Upper lobe of left lung (tissue), 6 donors: ENCODE data around the gene TSPAN2. TPM values are rescaled to one million over a fixed set of nuclear protein-coding genes. Genes with fewer than 3 reads are reported as not detected.

ENCODE experiments used
- ATAC-seq, 2 donors: fragments of 200-7000 bp; cut with Tn5 transposase; one replicate each; pipeline ENCODE4 v1.9.1; 2022; ENCODE audit warnings: mild to moderate bottlenecking in 2 of 2, moderate library complexity in 2 of 2; ENCODE audit not compliant: low FRiP score in 2 of 2
- DNase-seq, 2 donors: peaks; one replicate each; pipeline ENCODE4 v3.0.0-alpha.2; 2019 to 2020
- H3K27ac ChIP-seq, 4 donors: fragments of 200-600 bp; sonication (generic); one replicate each; pipeline ENCODE4 v1.5.1; 2016 to 2019
- H3K27me3 ChIP-seq, 4 donors: fragments of 200-600 bp; sonication (generic); one replicate each; pipeline ENCODE4 v1.5.1; 2017 to 2019
- H3K36me3 ChIP-seq, 4 donors: fragments of 200-600 bp; sonication (generic); one replicate each; pipeline ENCODE4 v1.5.1; 2016 to 2019
- H3K4me1 ChIP-seq, 4 donors: fragments of 200-600 bp; sonication (generic); one replicate each; pipeline ENCODE4 v1.5.1; 2018 to 2019
- H3K4me3 ChIP-seq, 4 donors: fragments of 200-600 bp; sonication (generic); one replicate each; pipeline ENCODE4 v1.5.1; 2017 to 2019; ENCODE audit warnings: mild to moderate bottlenecking in 2 of 4, moderate library complexity in 1 of 4
- H3K9me3 ChIP-seq, 4 donors: fragments of 200-600 bp; sonication (generic); one replicate each; pipeline ENCODE4 v1.5.1; 2018 to 2019
- CTCF ChIP-seq, 6 experiments: fragments of 450-650 bp in 4 of 6; fragments of 200-600 bp in 2 of 6; sonication (generic) in 2 of 6; IDR thresholded peaks; one replicate each; pipeline ENCODE4 v1.5.1; 2016 to 2019; ENCODE audit warnings: antibody characterized with exemption in 6 of 6
- EP300 ChIP-seq, 4 donors: sonication (generic); formaldehyde crosslinking; IDR thresholded peaks; one replicate each; pipeline ENCODE4 v1.5.1; 2017; ENCODE audit warnings: antibody characterized with exemption in 4 of 4, control low read depth in 2 of 4
- POLR2A ChIP-seq, 4 donors: fragments of 450-650 bp; IDR thresholded peaks; one replicate each; pipeline ENCODE4 v1.5.1; 2016 to 2017; ENCODE audit warnings: antibody characterized with exemption in 4 of 4, mild to moderate bottlenecking in 2 of 4
- POLR2AphosphoS5 ChIP-seq, 2 donors: sonication (generic); formaldehyde crosslinking; IDR thresholded peaks; one replicate each; pipeline ENCODE4 v1.5.1; 2017; ENCODE audit warnings: antibody characterized with exemption in 2 of 2
- WGBS, 2 donors: methylation state at CpG; one replicate each; pipeline ENCODE4 v1.1.5; 2017 to 2018; 5-methylcytosine and 5-hydroxymethylcytosine counted together
- total RNA-seq, 6 donors: library from RNA; depleted of rRNA in 4 of 6; stranded (reverse); fragments of >200 nt in 4 of 6; gene quantifications; one replicate each; pipeline versions ENCODE4 v1.1.0 to v1.2.1, GENCODE V29; 2016 to 2021
- donor health status: DM: no; HTN: no; CAD: no; lungs with moderate emphysema.
- donor health status: DM: no; HTN: yes; CAD: no; lungs with severe emphysema.

TSPAN2 gene
- total RNA-seq, 6 donors from 2014 or later: 1.7 to 13.7 (median 4.5) TPM

GRCh38 chr1:115098979-115099692, 9.8 kb upstream of the TSPAN2 start:
- ATAC-seq (peak; percentile 46 to 80), DNase-seq (peak in 1 of 2 donors; percentile 39)
- Histone ChIP-seq H3K4me3 (peak overlapping the region in 3 of 4 donors; percentile 22 to 40 (median 30)), H3K27me3 (no peaks in the 10 kb centered on the region), H3K27ac (peak overlapping the region; percentile 60 to 84 (median 74)), H3K36me3 (no peaks in the 10 kb centered on the region), H3K4me1 (no peaks in the 10 kb centered on the region), H3K9me3 (no peaks in the 10 kb centered on the region)
- TF ChIP-seq CTCF (IDR thresholded peaks at IDR 0.05) (no peak), EP300 (IDR thresholded peaks at IDR 0.05) (no peak), POLR2A (IDR thresholded peaks at IDR 0.05) (no peak), POLR2AphosphoS5 (IDR thresholded peaks at IDR 0.05) (no peak)
- WGBS, 2 donors: 47 to 53% methylated on average over 13 of the region's 13 CpGs

- ATAC-seq (no peak), DNase-seq (no peak)
- Histone ChIP-seq H3K4me1 (peaks cover 3 to 21% (median 14%) of the 10 kb centered on the region in 4 donors), H3K27ac (peak overlapping the region in 2 of 4 donors; percentile 44 to 53), H3K27me3 (no peaks in the 10 kb centered on the region), H3K36me3 (no peaks in the 10 kb centered on the region), H3K9me3 (no peaks in the 10 kb centered on the region), H3K4me3 (no peak overlapping the region)
- TF ChIP-seq POLR2AphosphoS5 (IDR thresholded peaks at IDR 0.05): no peak
- no peak for TF ChIP-seq POLR2A (IDR thresholded peaks at IDR 0.05)
- no peak for TF ChIP-seq EP300 (IDR thresholded peaks at IDR 0.05)
- TF ChIP-seq CTCF (IDR thresholded peaks at IDR 0.05): no peak
- WGBS, 2 donors: 100% methylated on average over 1 of the region's 1 CpG
Measured at GRCh38 chr1:115092175-115092574, 2.9 kb upstream of the TSPAN2 start.

- no peak for ATAC-seq
- Histone ChIP-seq H3K27ac (peak overlapping the region in 2 of 4 donors; percentile 44 to 53), H3K4me3 (no peak overlapping the region), H3K4me1 (peaks cover 3 to 21% (median 14%) of the 10 kb centered on the region in 4 donors), H3K27me3 (no peaks in the 10 kb centered on the region), H3K9me3 (no peaks in the 10 kb centered on the region), H3K36me3 (no peaks in the 10 kb centered on the region)
- no peak for DNase-seq
- TF ChIP-seq CTCF (IDR thresholded peaks at IDR 0.05) (no peak), POLR2AphosphoS5 (IDR thresholded peaks at IDR 0.05) (no peak), POLR2A (IDR thresholded peaks at IDR 0.05) (no peak), EP300 (IDR thresholded peaks at IDR 0.05) (no peak)
- 83 to 87% methylated on average over 2 of the region's 2 CpGs for WGBS, 2 donors
Measured at GRCh38 chr1:115091572-115091971, 2.3 kb upstream of the TSPAN2 start.

- Histone ChIP-seq H3K4me1 (peaks cover 6 to 21% (median 14%) of the 10 kb centered on the region in 4 donors), H3K36me3 (no peaks in the 10 kb centered on the region), H3K27ac (peak overlapping the region in 1 of 4 donors; percentile 53), H3K27me3 (no peaks in the 10 kb centered on the region), H3K9me3 (no peaks in the 10 kb centered on the region), H3K4me3 (no peak overlapping the region)
- DNase-seq (no peak), ATAC-seq (no peak)
- TF ChIP-seq POLR2A (IDR thresholded peaks at IDR 0.05) (no peak), CTCF (IDR thresholded peaks at IDR 0.05) (no peak), POLR2AphosphoS5 (IDR thresholded peaks at IDR 0.05) (no peak), EP300 (IDR thresholded peaks at IDR 0.05) (no peak)
- 92 to 94% methylated on average over 4 of the region's 4 CpGs for WGBS, 2 donors
Measured at GRCh38 chr1:115090956-115091355, 1.7 kb upstream of the TSPAN2 start.
